NCI-H2227 (cell line): ENCODE measurements around the gene TNIP1.

ENCODE experiments used
- DNase-seq: peaks from one replicate; lab custom pipeline; 2025; ENCODE audit not compliant: unreplicated experiment; lab: John Stamatoyannopoulos, UW

TNIP1 gene

GRCh38 chr5:151005187-151005949 lies 75.5 kb downstream of the TNIP1 start:
- no peak for DNase-seq

GRCh38 chr5:151004499-151004898 lies 76.3 kb downstream of the TNIP1 start:
- no peak for DNase-seq

- no peak for DNase-seq
Observed at GRCh38 chr5:151003503-151003860, 77.4 kb downstream of the TNIP1 start.

GRCh38 chr5:151002681-151003502 lies 77.9 kb downstream of the TNIP1 start:
- no peak for DNase-seq

GRCh38 chr5:151002250-151002649 lies 78.6 kb downstream of the TNIP1 start:
- no peak for DNase-seq

- DNase-seq: no peak
Observed at GRCh38 chr5:151001436-151001835, 79.4 kb downstream of the TNIP1 start.

- DNase-seq: no peak
Observed at GRCh38 chr5:150999704-151000442, 81.0 kb downstream of the TNIP1 start.

GRCh38 chr5:150993826-150994412 lies 86.9 kb downstream of the TNIP1 start:
- no peak for DNase-seq

- DNase-seq: no peak
Observed at GRCh38 chr5:150993422-150993821, 87.4 kb downstream of the TNIP1 start.

GRCh38 chr5:150992705-150993104 lies 88.1 kb downstream of the TNIP1 start:
- DNase-seq: no peak

GRCh38 chr5:150989695-150990094 lies 91.1 kb downstream of the TNIP1 start:
- DNase-seq: no peak

- DNase-seq: no peak
Observed at GRCh38 chr5:150987746-150988145, 93.1 kb downstream of the TNIP1 start.
